Endodermal cell (in vitro differentiated cells): Measurements from ENCODE around the gene RNF121. TPM values are rescaled to one million over a fixed set of nuclear protein-coding genes. Genes with fewer than 3 reads are reported as not detected.
"Not testable (repeated sequence)": the region's sequence is repeated elsewhere in the genome, so short reads cannot be mapped to it uniquely, and the experiment has no call there.

Source experiments
- DNase-seq: peaks from one replicate; pipeline ENCODE4 v3.0.0-alpha.2; 2017
- H3K27ac ChIP-seq: 2 replicates; pipeline ENCODE4 v1.5.1; 2013; ENCODE audit warnings: mild to moderate bottlenecking, low read depth, low read length, moderate library complexity
- H3K27me3 ChIP-seq: 2 replicates; pipeline ENCODE4 v1.6.1; 2013; ENCODE audit warnings: mild to moderate bottlenecking, low read length, moderate library complexity; ENCODE audit not compliant: insufficient read depth, control insufficient read depth, poor library complexity, severe bottlenecking
- H3K36me3 ChIP-seq: 2 replicates; pipeline ENCODE4 v1.7.0; 2013; ENCODE audit warnings: mild to moderate bottlenecking, low read length, moderate library complexity; ENCODE audit not compliant: control insufficient read depth, insufficient read depth
- H3K4me1 ChIP-seq: one replicate; pipeline ENCODE4 v1.7.0; 2013; ENCODE audit warnings: low read length; ENCODE audit not compliant: control insufficient read depth, insufficient read depth
- H3K4me3 ChIP-seq: 2 replicates; pipeline ENCODE4 v1.5.1; 2013; ENCODE audit warnings: mild to moderate bottlenecking, low read length, moderate library complexity
- H3K9ac ChIP-seq: 2 replicates; pipeline ENCODE4 v1.6.1; 2013; ENCODE audit warnings: mild to moderate bottlenecking, low read length, moderate library complexity; ENCODE audit not compliant: poor library complexity, severe bottlenecking; ENCODE audit errors: extremely low read depth
- H3K9me3 ChIP-seq: 2 replicates; pipeline ENCODE4 v1.6.1; 2013; ENCODE audit warnings: mild to moderate bottlenecking, low read length, moderate library complexity; ENCODE audit not compliant: control insufficient read depth
- H3K27ac Mint-ChIP-seq: 2 replicates; pipeline ENCODE4 v1.8.0; 2020; ENCODE audit warnings: mixed read lengths
- H3K27me3 Mint-ChIP-seq: 2 replicates; pipeline ENCODE4 v1.8.0; 2021; ENCODE audit warnings: mild to moderate bottlenecking, mixed read lengths; ENCODE audit not compliant: insufficient read depth
- H3K36me3 Mint-ChIP-seq: 2 replicates; pipeline ENCODE4 v1.8.0; 2020; ENCODE audit warnings: low read depth, mixed read lengths
- H3K4me1 Mint-ChIP-seq: 2 replicates; pipeline ENCODE4 v1.8.0; 2020; ENCODE audit warnings: mixed read lengths
- H3K4me3 Mint-ChIP-seq: 2 replicates; pipeline ENCODE4 v1.8.0; 2020; ENCODE audit warnings: mild to moderate bottlenecking, moderate library complexity, mixed read lengths
- H3K9me3 Mint-ChIP-seq: 2 replicates; pipeline ENCODE4 v1.8.0; 2020; ENCODE audit warnings: mild to moderate bottlenecking, mixed read lengths
- WGBS, 2 experiments: methylation state at CpG; one replicate each; pipeline versions ENCODE4 v1.1.5 to v1.1.7; 2013; ENCODE audit warnings: missing lambda C conversion rate in 2 of 2, mixed read lengths in 1 of 2; ENCODE audit not compliant: insufficient coverage in 1 of 2, insufficient read length in 1 of 2; 5-methylcytosine and 5-hydroxymethylcytosine counted together
- total RNA-seq, 2 donors: library from RNA; stranded (reverse); fragmentation: NEBNext Ultra II Directional in 1 of 2; extraction: Animal tissue kit (Norgen Biotek cat#: 25700) in 1 of 2; gene quantifications; 2 replicates in 1 of 2; 3 replicates in 1 of 2; pipeline ENCODE4 v1.2.1, GENCODE V29; 2021
- TF ChIP-seq, protein P1 (sequence below): fragments of 200-600 bp; sonication (generic); conservative IDR thresholded peaks from 2 replicates; pipeline ENCODE4 v1.5.0; 2021; ENCODE audit warnings: antibody characterized with exemption, mild to moderate bottlenecking

Gene RNF121
- total RNA-seq, 2 donors from 2014 or later, result 50.9 to 52.2 TPM

DNA sequence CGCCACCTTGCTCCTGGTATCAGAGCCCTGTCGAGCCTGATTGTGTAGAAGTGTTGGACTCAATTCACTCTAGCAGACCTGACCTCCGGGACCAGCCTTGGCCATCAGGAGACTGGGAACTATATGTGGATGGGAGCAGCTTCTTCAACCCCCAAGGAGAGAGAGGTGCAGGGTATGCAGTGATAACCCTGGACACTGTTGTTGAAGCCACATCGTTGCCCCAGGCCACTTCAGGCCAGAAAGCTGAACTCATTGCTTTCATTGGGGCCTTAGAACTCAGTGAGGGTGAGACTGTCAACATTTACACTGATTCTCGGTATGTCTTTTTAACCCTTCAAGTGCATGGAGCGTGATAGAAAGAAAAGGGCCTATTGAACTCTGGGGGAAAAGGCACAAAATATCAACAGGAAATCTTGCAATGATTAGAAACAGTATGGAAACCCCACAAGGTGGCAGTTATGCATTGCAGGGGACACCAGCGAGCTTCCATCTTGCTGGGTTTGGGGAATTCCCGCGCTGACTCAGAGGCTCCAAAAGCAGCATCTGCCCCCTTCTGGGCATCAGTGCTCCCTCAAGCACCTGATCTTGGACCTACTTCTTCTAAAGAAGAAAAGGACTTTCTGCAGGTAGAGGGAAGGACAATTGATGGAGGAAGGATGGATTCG lies 17.4 kb upstream of the RNF121 start:
- peak overlapping the region; percentile 49 for H3K27ac Mint-ChIP-seq
- H3K9me3 ChIP-seq, H3K9ac ChIP-seq, H3K4me1 ChIP-seq, H3K36me3 ChIP-seq, H3K4me3 Mint-ChIP-seq, H3K9me3 Mint-ChIP-seq, H3K4me1 Mint-ChIP-seq, H3K27me3 Mint-ChIP-seq, H3K4me3 ChIP-seq, H3K27ac ChIP-seq, H3K27me3 ChIP-seq: not testable (repeated sequence)
- peaks cover 25% of the 10 kb centered on the region for H3K36me3 Mint-ChIP-seq
- peak; percentile 52 for DNase-seq
- 88 to 98% methylated on average over 5 to 10 of the region's 10 CpGs for WGBS, 2 experiments
- TF ChIP-seq, protein P1, sequence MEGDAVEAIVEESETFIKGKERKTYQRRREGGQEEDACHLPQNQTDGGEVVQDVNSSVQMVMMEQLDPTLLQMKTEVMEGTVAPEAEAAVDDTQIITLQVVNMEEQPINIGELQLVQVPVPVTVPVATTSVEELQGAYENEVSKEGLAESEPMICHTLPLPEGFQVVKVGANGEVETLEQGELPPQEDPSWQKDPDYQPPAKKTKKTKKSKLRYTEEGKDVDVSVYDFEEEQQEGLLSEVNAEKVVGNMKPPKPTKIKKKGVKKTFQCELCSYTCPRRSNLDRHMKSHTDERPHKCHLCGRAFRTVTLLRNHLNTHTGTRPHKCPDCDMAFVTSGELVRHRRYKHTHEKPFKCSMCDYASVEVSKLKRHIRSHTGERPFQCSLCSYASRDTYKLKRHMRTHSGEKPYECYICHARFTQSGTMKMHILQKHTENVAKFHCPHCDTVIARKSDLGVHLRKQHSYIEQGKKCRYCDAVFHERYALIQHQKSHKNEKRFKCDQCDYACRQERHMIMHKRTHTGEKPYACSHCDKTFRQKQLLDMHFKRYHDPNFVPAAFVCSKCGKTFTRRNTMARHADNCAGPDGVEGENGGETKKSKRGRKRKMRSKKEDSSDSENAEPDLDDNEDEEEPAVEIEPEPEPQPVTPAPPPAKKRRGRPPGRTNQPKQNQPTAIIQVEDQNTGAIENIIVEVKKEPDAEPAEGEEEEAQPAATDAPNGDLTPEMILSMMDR, result peak; percentile 60

DNA sequence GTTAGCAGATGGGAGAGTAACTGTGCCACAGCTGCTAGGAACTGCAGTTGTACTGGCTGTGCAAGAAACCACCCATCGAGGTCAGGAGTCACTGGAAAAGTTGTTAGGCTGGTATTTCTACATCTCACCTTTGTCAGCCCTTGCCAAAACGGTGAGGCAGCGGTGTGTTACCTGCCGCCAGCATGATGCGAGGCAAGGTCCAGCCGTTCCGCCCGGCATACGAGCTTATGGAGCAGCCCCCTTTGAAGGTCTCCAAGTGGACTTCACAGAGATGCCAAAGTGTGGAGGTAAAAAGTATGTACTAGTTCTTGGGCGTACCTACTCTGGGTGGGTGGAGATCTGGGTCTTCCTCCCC lies 16.9 kb upstream of the RNF121 start:
- H3K4me1 Mint-ChIP-seq, H3K4me3 ChIP-seq, H3K27ac ChIP-seq, H3K36me3 ChIP-seq, DNase-seq, H3K9me3 ChIP-seq, H3K9ac ChIP-seq, H3K27ac Mint-ChIP-seq, H3K9me3 Mint-ChIP-seq, H3K27me3 Mint-ChIP-seq, H3K4me1 ChIP-seq, H3K27me3 ChIP-seq, H3K4me3 Mint-ChIP-seq: not testable (repeated sequence)
- WGBS, 2 experiments, result 94 to 98% methylated on average over 9 to 10 of the region's 10 CpGs
- peaks cover 25% of the 10 kb centered on the region for H3K36me3 Mint-ChIP-seq

DNA sequence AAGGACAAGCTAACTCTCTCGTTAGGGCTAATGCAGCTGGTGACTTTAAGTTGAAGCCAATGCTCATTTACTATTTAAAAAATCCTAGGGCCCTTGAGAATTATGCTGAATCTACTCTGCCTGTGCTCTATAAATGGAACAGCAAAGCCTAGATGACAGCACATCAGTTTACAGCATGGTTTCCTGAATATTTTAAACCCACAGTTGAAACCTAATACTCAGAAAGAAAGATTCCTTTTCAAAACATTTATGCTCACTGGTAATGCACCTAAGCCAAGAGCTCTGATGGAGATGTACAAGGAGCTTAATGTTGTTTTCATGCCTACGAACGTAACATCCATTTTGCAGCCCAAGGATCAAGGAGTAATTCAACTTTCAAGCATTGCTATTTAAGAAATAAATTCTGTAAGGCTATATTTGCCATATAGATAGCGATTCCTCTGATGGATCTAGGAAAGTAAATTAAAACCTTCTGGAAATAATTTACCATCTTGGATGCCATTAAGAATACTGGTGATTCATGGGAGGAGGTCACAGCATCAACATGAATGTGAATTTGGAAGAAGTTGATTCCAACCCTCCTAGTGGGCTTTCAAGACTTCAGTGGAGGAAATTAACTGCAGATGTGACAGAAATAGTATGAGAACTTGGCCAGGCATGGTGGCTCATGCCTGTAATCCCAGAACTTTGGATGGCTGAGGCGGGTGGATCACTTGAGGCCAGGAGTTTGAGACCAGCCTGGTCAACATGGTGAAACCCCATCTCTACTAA lies 14.9 kb upstream of the RNF121 start:
- Histone ChIP-seq H3K4me1 (no peaks in the 10 kb centered on the region), H3K9me3 (no peaks in the 10 kb centered on the region), H3K27ac (no peak overlapping the region), H3K36me3 (peaks cover 12% of the 10 kb centered on the region), H3K27me3 (no peaks in the 10 kb centered on the region), H3K9ac (no peak overlapping the region), H3K4me3 (no peak overlapping the region)
- TF ChIP-seq, protein P1, result no peak
- peaks cover 42% of the 10 kb centered on the region for H3K36me3 Mint-ChIP-seq
- no peak overlapping the region for H3K4me3 Mint-ChIP-seq
- H3K9me3 Mint-ChIP-seq, result no peaks in the 10 kb centered on the region
- H3K27ac Mint-ChIP-seq, result no peak overlapping the region
- H3K27me3 Mint-ChIP-seq, result no peaks in the 10 kb centered on the region
- peaks cover 5% of the 10 kb centered on the region for H3K4me1 Mint-ChIP-seq
- WGBS, 2 experiments, result 87 to 89% methylated on average over 5 of the region's 5 CpGs
- no peak for DNase-seq
